CD14-positive monocyte (primary cell): ENCODE results near the gene ZNF638. TPM values are rescaled to one million over a fixed set of nuclear protein-coding genes. Genes with fewer than 3 reads are reported as not detected.

Experiments used
- DNase-seq, 3 donors: peaks; one replicate each; pipeline ENCODE4 v3.0.0-alpha.2; 2011 to 2022
- H2AFZ ChIP-seq: 2 replicates; pipeline ENCODE4 v1.6.0; 2012; ENCODE audit warnings: mild to moderate bottlenecking, low read depth, low read length, inconsistent platforms; ENCODE audit not compliant: insufficient read depth, poor library complexity, severe bottlenecking
- H3K27ac ChIP-seq, 2 donors: 1 replicate in 1 of 2; 2 replicates in 1 of 2; pipeline ENCODE4 v1.5.1; 2012 to 2013; ENCODE audit warnings: low read length in 2 of 2, control low read depth in 1 of 2, inconsistent platforms in 1 of 2, low read depth in 1 of 2, mild to moderate bottlenecking in 1 of 2
- H3K27me3 ChIP-seq, 2 donors: one replicate each; pipeline versions ENCODE4 v1.6.0 to v1.6.1; 2011 to 2013; ENCODE audit warnings: low read length in 2 of 2; ENCODE audit not compliant: control insufficient read depth in 2 of 2, insufficient read depth in 2 of 2
- H3K36me3 ChIP-seq, 2 donors: replicated peaks in 1 of 2; 1 replicate in 1 of 2; 2 replicates in 1 of 2; pipeline versions ENCODE4 v1.5.1 to v1.6.1; 2012 to 2013; ENCODE audit warnings: low read length in 2 of 2, control low read depth in 1 of 2, inconsistent platforms in 1 of 2, mild to moderate bottlenecking in 1 of 2; ENCODE audit not compliant: insufficient read depth in 2 of 2, control insufficient read depth in 1 of 2
- H3K4me1 ChIP-seq, 2 donors: 1 replicate in 1 of 2; 2 replicates in 1 of 2; pipeline versions ENCODE4 v1.5.1 to v1.6.1; 2012 to 2013; ENCODE audit warnings: low read length in 2 of 2, control low read depth in 1 of 2, inconsistent platforms in 1 of 2, mild to moderate bottlenecking in 1 of 2, moderate library complexity in 1 of 2; ENCODE audit not compliant: insufficient read depth in 2 of 2, control insufficient read depth in 1 of 2
- H3K4me2 ChIP-seq: replicated peaks from 2 replicates; pipeline ENCODE3; 2012; ENCODE audit warnings: low read length, moderate library complexity, mild to moderate bottlenecking; ENCODE audit not compliant: poor library complexity, severe bottlenecking; ENCODE audit errors: extremely low read depth
- H3K4me3 ChIP-seq, 3 experiments: fragments of 200-600 bp in 1 of 3; sonication (generic) in 1 of 3; replicated peaks in 1 of 3; 1 replicate in 2 of 3; 2 replicates in 1 of 3; pipeline ENCODE4 v1.5.1; 2011 to 2013; ENCODE audit warnings: low read length in 3 of 3, mild to moderate bottlenecking in 3 of 3, control low read depth in 2 of 3, low read depth in 2 of 3, inconsistent platforms in 1 of 3, moderate library complexity in 1 of 3
- H3K79me2 ChIP-seq: 2 replicates; pipeline ENCODE4 v1.6.0; 2012; ENCODE audit warnings: mild to moderate bottlenecking, control low read depth, inconsistent platforms, low read length, moderate library complexity; ENCODE audit not compliant: insufficient read depth
- H3K9ac ChIP-seq: 2 replicates; pipeline ENCODE4 v1.6.0; 2017; ENCODE audit warnings: low read length, mild to moderate bottlenecking; ENCODE audit not compliant: insufficient read depth, poor library complexity, severe bottlenecking
- H3K9me3 ChIP-seq, 2 donors: replicated peaks in 1 of 2; 1 replicate in 1 of 2; 2 replicates in 1 of 2; pipeline versions ENCODE4 v1.5.1 to v1.6.1; 2012 to 2013; ENCODE audit warnings: low read length in 2 of 2, control low read depth in 1 of 2; ENCODE audit not compliant: control insufficient read depth in 1 of 2, insufficient read depth in 1 of 2
- H4K20me1 ChIP-seq: 2 replicates; pipeline ENCODE4 v1.6.0; 2012; ENCODE audit warnings: mild to moderate bottlenecking, low read length, control low read depth, moderate library complexity; ENCODE audit not compliant: insufficient read depth
- H3K27ac Mint-ChIP-seq, 7 donors: one replicate each; pipeline ENCODE4 v1.8.0; 2020; ENCODE audit warnings: mild to moderate bottlenecking in 7 of 7, mixed read lengths in 7 of 7, moderate library complexity in 6 of 7, inconsistent platforms in 2 of 7
- H3K27me3 Mint-ChIP-seq, 3 donors: one replicate each; pipeline ENCODE4 v1.8.0; 2021 to 2022; ENCODE audit warnings: low read depth in 3 of 3, mild to moderate bottlenecking in 3 of 3, mixed read lengths in 3 of 3, moderate library complexity in 3 of 3, inconsistent platforms in 1 of 3
- H3K36me3 Mint-ChIP-seq, 2 donors: one replicate each; pipeline ENCODE4 v1.8.0; 2020; ENCODE audit warnings: mixed read lengths in 2 of 2, inconsistent platforms in 1 of 2, mild to moderate bottlenecking in 1 of 2
- H3K4me1 Mint-ChIP-seq: one replicate; pipeline ENCODE4 v1.8.0; 2020; ENCODE audit warnings: mild to moderate bottlenecking, mixed read lengths
- H3K4me3 Mint-ChIP-seq, 2 donors: one replicate each; pipeline ENCODE4 v1.8.0; 2020; ENCODE audit warnings: mild to moderate bottlenecking in 2 of 2, mixed read lengths in 2 of 2, moderate library complexity in 1 of 2
- H3K9me3 Mint-ChIP-seq, 7 donors: one replicate each; pipeline ENCODE4 v1.8.0; 2020 to 2022; ENCODE audit warnings: mixed read lengths in 7 of 7, mild to moderate bottlenecking in 6 of 7, moderate library complexity in 6 of 7, inconsistent platforms in 2 of 7
- WGBS: methylation state at CpG from one replicate; pipeline ENCODE4 v1.1.5; 2013; ENCODE audit warnings: missing lambda C conversion rate; ENCODE audit not compliant: insufficient coverage; 5-methylcytosine and 5-hydroxymethylcytosine counted together
- intact Hi-C, 2 donors: fragments of 100-400 bp; cut with micrococcal nuclease; formaldehyde crosslinking; loops; one replicate each; pipeline versions ENCODE4 v1.15.0 to v1.15.1; 2023
- polyA plus RNA-seq, 3 donors: library from polyadenylated mRNA; depleted of rRNA in 1 of 3; unstranded in 2 of 3; stranded (reverse) in 1 of 3; fragments of 300-500 nt in 2 of 3; fragments of >200 nt in 1 of 3; fragmentation: Illumina TruSeq in 2 of 3; gene quantifications; 1 replicate in 2 of 3; 2 replicates in 1 of 3; pipeline ENCODE4 v1.2.3, GENCODE V29; 2012 to 2021
- TF ChIP-seq, protein P1 (sequence below): fragments of 200-600 bp; IDR thresholded peaks from one replicate; pipeline ENCODE4 v1.8.0; 2022; ENCODE audit warnings: antibody characterized with exemption, mild to moderate bottlenecking

The ZNF638 gene
- polyA plus RNA-seq, 3 donors = 19.1 to 64.6 (median 22.4) TPM

DNA sequence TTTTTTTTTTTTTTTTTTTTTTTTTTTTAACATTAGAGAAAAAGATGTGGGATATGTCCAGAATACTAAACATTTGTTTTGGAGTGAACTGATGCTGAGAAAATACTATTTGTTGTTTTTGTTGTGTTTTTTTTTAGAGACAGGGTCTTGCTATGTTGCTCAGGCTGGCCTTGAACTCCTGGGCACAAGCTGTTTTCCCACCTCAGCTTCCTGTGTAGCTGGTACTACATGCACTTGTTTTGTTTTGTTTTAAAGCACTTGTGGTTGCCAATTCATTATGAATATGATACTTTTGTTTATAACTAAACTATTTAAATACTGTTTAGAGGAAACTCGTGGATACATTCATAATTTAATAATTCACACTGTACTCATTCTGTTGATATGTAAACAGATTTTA is 88.4 kb downstream of the ZNF638 start:
- intact Hi-C loops = no loop called here
- Mint-ChIP-seq H3K9me3 (no peaks in the 10 kb centered on the region), H3K27me3 (no peaks in the 10 kb centered on the region), H3K36me3 (peaks cover 34 to 39% of the 10 kb centered on the region in 2 donors), H3K4me3 (no peak overlapping the region), H3K4me1 (peaks cover 24% of the 10 kb centered on the region), H3K27ac (no peak overlapping the region)
- TF ChIP-seq, protein P1, sequence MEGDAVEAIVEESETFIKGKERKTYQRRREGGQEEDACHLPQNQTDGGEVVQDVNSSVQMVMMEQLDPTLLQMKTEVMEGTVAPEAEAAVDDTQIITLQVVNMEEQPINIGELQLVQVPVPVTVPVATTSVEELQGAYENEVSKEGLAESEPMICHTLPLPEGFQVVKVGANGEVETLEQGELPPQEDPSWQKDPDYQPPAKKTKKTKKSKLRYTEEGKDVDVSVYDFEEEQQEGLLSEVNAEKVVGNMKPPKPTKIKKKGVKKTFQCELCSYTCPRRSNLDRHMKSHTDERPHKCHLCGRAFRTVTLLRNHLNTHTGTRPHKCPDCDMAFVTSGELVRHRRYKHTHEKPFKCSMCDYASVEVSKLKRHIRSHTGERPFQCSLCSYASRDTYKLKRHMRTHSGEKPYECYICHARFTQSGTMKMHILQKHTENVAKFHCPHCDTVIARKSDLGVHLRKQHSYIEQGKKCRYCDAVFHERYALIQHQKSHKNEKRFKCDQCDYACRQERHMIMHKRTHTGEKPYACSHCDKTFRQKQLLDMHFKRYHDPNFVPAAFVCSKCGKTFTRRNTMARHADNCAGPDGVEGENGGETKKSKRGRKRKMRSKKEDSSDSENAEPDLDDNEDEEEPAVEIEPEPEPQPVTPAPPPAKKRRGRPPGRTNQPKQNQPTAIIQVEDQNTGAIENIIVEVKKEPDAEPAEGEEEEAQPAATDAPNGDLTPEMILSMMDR = no peak
- no peaks in the 10 kb centered on the region for H4K20me1 ChIP-seq
- no peaks in the 10 kb centered on the region for H3K9me3 ChIP-seq
- H3K4me3 ChIP-seq = no peak overlapping the region
- no peak overlapping the region for H3K27ac ChIP-seq
- H3K4me1 ChIP-seq = peaks cover 4 to 14% of the 10 kb centered on the region in 2 donors
- no peak overlapping the region for H2AFZ ChIP-seq
- no CpG with 5 or more reads among the region's 1 CpG for WGBS
- no peaks in the 10 kb centered on the region for H3K27me3 ChIP-seq
- peaks cover 2% of the 10 kb centered on the region for H3K79me2 ChIP-seq
- no peak for DNase-seq
- H3K4me2 ChIP-seq = no peak overlapping the region
- peaks cover 21 to 49% of the 10 kb centered on the region in 2 donors for H3K36me3 ChIP-seq
- H3K9ac ChIP-seq = no peak overlapping the region

DNA sequence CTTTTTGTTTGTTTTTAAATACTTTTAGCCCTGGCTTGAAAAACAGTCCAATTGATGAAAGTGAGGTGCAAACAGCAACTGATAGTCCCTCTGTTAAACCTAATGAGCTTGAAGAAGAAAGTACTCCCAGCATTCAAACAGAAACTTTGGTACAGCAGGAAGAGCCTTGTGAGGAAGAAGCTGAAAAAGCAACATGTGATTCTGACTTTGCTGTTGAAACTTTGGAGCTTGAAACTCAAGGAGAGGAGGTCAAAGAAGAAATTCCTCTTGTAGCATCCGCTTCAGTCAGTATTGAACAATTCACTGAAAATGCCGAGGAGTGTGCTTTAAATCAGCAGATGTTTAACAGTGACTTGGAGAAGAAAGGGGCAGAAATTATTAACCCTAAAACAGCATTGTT is 91.2 kb downstream of the ZNF638 start:
- Mint-ChIP-seq H3K27me3 (no peaks in the 10 kb centered on the region), H3K4me3 (no peak overlapping the region), H3K27ac (peak overlapping the region in 3 of 7 donors; percentile 8 to 29 (median 15)), H3K36me3 (peaks cover 43 to 57% of the 10 kb centered on the region in 2 donors), H3K9me3 (no peaks in the 10 kb centered on the region), H3K4me1 (peaks cover 31% of the 10 kb centered on the region)
- no peak for DNase-seq
- H3K79me2 ChIP-seq = peaks cover 3% of the 10 kb centered on the region
- H3K4me1 ChIP-seq = peaks cover 8 to 34% of the 10 kb centered on the region in 2 donors
- H3K9me3 ChIP-seq = no peaks in the 10 kb centered on the region
- H3K4me2 ChIP-seq = no peak overlapping the region
- no peak overlapping the region for H3K9ac ChIP-seq
- intact Hi-C loops = no loop called here
- H3K36me3 ChIP-seq = peaks cover 31 to 60% of the 10 kb centered on the region in 2 donors
- H3K27me3 ChIP-seq = no peaks in the 10 kb centered on the region
- TF ChIP-seq, protein P1 = no peak
- peak overlapping the region in 1 of 2 donors; percentile 37 for H3K27ac ChIP-seq
- no peak overlapping the region for H2AFZ ChIP-seq
- H4K20me1 ChIP-seq = peaks cover 9% of the 10 kb centered on the region
- WGBS = no CpG with 5 or more reads among the region's 2 CpGs
- no peak overlapping the region for H3K4me3 ChIP-seq
